ENCODE data around the gene NACAD.

The NACAD gene

DNA sequence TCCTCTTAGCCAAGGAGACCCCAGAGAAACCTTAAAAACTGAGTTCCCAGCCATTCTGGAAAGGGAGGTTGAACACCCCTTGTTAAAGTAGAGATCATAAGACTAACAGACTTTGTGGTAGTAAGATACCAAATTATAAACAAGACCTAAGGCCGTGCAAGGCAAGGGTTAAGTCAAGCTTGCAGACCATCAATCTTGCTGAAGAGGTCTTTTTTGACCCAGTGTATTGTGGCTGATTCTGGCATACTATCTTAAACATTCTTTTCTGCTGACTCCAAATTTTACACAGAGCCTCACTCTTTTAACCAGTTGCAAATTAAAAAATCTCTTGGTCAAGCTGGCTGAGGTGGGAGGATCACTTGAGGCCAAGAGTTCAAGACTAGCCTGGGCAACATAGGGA, 23.9 kb upstream of the NACAD start:
- DNase-seq, result no peak

DNA sequence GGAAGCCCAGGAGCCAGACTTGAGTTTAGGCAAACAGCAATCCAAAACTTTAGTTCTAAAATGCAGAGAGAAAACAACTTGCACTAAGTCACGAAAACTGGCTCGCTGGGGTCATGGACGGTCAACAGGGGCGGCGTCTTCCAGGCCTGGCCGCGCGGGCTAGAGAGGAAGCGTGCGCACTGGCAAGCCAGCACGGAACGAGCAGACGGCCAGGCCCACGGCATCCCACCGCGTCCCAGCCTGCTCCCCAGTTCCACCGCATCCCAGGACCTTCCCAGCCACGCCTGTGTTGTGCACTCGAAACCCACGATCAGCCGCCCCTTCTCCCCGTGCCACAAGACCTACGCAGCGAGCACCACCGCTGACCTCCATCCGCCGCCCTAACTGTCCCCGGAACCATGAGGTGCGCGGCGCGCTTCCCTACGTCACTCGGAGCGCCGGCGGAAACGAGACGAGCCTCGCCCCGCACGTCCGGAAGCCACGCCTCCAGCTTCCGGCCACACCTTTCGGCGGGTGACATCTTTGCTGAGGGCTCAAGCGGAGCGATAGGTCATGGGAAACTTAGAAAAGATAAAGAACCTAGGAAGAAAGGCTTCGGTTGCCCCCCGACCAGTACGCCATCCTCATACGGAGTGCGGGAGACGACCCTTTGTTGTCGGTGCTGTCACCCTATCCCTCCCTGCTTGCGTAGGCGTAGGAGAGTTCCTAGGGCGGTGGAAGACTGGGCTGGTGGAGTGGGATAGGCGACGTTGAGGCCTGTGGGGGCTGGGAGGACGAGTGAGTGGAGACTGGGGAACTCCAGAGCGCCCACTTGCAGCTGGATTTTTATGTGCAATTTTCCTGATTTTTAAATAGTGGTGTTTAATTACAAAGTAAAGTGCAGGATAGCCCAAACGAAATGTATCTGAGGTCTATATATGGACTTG, 22.8 kb upstream of the NACAD start, which contains the start of gene TBRG4:
TSS of gene TBRG4 (minus strand) at position 400 of the 926 bp plus-strand sequence. CDS start 2,460 bp downstream, outside the sequence.
- DNase-seq, result peak; percentile 89

DNA sequence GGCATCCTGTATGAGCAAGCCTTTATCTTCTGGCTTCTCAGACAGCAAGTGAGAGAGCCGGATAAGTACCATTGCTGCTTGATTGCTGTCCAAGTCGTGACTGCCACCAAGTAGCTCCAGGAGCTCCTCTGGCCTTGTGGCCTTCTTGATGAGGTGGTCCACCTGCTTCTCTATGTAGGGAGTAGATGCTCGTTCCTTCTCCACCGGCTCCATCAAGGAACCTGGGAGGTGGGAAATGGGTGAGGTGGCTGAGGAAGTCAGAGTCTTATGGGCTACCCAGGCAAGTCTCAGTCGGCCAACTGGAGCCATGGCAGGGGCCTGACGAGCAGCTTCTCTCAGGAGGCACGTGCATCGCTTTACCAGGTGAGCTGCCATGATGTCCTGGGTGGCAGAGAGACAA, 20.1 kb upstream of the NACAD start:
- DNase-seq, result no peak

DNA sequence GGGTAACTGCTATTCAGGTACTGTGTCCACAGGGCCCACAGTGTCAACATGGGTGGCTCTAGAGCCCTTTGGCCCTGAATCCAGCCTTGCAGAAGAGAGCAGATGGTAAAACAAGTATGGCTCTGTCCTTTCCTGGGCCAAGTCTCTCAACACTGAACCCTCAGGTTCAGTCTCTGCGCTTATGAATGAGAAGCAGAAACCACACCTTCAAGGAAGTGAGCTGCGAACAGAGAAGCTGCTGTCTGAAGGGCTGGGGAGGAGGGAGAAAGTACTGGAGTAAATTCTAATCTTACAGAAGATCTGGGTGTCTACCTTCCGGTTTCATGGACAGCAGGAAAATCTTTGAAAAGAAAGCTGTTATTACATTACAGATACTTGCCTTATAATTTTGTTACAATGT, 18.6 kb upstream of the NACAD start:
- no peak for DNase-seq

DNA sequence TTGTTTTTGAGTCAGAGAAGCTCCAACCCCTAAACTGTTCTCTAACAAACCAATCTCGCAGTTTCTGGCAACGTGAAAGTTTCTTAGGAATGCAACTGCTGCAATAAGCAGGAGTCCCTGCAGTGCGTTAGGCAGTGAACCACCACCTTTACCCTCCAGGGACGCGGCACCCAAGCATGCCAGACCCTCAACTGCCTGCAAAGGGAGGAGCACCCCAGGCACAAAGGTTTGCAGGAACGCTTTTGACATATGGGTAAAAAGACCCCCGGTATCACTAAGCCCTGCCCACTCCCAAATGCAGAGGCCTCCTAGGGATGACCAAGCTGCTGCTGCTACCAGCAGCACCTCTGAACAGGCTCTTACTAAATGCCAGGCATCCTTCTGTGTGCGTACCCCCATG, 18.1 kb upstream of the NACAD start:
- no peak for DNase-seq

DNA sequence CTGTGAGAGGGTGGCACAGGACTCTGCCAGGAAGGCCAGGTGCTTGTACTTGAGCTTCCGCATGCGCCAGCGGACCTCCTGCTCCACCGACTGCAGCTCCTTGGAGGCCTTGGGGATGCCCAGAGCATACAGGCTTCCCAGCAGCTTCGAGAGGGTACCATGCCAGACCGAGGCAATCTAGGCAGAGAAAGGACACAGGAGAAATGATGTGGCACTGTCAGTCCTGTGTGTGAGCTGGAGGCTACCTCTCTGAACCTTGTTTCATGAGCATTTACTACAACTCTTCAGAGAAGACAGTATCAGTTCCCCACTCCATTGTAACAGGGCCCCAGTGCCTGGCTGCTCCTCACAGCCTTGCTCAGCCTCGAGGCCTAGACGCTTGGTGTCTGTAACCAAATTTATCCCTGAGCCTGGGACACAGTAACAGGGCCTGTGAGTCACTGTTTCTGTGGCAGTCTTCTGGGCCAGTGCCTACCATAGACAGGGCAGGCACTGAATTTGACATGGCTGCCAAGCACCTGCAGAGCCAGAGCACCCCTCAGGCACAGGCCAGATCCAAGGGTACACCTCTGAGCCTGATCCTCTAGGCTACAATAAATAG, 16.9 kb upstream of the NACAD start:
- DNase-seq, result no peak

DNA sequence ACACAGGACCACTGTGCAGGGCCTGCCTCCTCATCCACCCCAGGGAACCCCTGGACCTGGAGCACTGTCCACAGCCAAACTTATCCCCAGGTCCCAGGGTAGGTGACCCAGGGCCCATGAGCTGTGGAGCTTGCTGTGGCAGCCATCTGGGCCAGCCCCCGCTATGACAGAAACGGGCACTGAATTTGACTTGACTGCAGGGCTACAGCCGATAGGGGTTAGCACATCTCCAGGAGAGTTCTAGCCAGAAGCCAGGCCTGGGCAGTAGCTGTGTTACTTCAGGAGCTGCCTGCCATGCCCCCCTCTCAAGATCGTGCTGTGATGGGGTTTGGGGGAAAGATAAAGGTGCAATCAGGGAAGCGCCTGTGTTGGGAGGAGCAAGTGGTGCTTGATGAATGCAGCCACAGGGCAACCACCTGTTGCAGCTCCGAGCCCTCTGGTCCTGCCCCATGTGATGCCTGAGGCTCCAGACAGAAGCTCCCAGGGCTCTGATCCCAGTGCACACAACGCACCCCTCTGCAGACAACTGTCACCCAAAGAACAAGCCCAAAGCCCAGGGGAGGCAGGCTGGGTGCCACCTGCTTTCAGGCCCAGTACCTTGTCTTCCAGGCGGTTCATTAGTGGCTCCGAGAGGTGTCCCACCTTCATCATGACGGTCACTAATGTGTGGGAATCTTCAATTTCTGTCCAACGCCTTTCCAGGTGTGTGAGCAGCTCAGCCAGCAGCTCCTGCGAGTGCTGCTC, 16.2 kb upstream of the NACAD start:
- no peak for DNase-seq

DNA sequence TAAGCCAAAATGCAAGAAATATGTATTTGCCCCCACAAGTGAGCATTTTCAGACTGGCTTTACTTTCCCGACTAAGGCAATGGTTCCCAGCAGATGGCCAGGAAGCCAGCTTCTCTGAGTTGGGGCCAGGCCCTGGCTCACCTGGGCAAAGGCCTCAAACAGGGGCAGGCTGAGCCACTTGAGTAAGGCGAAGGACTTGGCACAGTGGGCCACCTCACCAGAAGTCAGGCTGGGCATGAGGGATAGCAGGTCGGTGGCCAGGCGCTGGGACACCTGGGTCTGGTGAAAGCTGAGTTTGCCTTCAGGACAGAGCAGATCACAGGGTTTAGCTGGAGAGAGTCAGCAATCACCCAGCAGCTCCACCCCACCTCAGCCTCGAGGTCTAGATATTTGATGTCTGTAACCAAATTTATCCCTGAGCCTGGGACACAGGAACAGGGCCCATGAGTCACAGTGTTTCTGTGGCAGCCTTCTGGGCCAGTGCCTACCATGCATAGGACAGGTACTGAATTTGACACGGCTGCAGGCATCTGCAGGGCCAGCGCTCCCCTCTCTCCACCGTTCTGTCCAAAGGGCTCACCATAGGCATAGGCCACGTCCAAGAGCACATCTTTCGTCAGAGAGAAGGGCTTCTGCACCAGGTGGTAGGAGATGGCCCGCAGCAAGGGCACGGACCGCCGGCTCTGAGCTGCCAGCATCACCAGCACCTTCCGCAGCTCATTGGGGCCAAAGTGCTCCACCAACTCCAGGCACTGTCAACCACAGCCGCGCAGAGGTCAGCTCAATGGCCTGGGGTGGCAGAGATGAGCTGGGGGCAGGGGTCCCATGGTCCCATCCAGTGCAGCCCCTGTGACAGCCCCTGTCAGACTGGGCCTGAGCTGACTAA, 15.4 kb upstream of the NACAD start:
- no peak for DNase-seq

DNA sequence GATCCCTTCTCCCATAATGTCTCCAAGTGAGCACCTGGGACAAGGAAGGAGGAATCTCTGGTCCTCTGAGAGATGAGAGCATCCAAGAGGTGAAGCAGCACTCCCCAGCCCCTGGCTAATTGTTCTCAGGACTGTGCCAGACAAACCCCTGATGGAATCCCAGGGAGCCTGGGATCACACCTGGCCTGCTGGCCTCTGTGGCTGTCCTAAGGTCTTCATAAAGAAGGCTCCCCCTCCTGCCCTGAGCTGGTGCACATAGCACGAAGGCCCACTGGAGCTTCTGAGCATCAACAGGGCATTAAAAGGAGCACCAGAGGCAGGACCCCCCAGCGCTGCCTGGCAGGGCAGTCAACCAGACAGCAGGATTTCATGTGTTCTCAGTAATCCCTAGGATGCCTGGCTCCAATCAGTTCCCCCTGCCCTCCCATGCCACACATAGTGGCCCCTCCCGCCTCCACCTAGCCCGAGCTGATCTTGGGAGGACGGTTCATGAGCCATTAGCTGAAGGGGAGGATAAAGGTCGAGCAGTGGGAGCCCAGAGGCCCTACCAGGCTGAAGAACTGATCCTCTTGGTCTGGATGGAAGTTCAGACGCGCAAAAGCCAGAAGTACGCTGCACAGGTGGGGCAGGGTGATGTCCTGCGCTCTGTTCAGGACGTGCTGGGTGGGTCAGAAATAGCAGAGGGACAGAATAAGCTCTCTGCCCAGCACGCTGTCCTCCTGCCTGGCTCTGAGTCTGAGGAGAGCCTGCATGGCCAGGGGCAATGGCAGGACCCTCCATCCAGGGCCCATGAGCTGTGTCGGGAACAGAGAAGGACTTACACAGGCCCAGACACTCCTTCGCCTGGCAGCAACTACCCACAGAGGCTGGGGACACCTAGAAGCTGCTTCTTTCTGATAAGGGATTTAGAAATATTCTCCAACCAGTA, 14.3 kb upstream of the NACAD start:
- no peak for DNase-seq

DNA sequence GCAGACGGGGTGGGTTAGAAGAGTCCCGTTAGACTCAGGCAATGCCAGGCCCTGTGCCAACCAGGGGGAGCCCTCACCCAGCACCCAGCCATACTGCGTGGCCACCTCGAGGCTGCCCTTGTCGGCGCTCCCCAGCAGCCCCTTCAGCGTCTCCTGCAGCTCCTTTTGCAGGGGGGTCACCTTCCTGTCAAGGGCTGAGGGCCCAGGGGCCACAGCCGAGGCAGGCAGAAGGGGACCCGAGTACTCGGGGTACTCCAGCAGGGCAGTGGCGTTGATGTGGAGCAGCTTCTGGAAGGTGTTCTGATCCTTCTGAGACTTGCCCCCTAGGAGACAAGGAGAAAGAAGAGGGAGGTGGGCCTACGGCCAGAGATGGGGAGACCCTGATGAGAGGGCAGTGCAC, 13.0 kb upstream of the NACAD start:
- no peak for DNase-seq

DNA sequence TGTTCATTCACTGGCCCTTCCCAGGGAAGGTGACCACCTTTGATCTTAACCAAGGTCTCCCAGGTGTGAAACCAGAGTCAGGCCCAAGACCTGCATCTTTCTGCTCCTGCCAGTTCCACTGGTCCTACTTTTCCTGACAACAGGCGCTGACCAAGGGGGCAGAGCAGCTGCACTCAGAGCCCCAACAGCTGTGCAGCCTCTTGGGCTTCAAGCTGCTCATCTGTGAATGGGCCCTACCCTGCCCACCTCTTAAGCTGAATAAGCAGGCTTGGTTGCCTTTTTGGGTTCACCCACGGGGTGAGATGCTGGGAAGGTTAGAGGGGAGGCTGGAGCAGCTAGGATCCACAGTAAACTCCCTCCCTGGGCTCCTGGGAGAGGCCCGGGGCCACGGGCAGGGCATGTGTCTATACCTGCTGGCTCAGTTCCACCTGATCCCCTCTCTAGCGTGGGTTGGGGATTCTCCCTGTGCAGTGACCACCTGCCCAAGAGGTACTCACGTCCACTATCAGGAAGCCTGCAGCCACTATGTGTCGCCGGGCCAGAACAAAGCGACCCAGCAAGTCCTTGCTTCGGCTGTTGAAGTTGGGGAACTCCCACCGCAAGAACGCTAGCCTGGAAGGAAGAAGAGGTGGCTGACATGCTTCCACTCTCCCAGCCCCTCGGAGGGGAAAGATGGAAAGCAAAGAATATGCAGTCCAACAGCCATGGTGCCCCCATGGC, 12.2 kb upstream of the NACAD start:
- no peak for DNase-seq

DNA sequence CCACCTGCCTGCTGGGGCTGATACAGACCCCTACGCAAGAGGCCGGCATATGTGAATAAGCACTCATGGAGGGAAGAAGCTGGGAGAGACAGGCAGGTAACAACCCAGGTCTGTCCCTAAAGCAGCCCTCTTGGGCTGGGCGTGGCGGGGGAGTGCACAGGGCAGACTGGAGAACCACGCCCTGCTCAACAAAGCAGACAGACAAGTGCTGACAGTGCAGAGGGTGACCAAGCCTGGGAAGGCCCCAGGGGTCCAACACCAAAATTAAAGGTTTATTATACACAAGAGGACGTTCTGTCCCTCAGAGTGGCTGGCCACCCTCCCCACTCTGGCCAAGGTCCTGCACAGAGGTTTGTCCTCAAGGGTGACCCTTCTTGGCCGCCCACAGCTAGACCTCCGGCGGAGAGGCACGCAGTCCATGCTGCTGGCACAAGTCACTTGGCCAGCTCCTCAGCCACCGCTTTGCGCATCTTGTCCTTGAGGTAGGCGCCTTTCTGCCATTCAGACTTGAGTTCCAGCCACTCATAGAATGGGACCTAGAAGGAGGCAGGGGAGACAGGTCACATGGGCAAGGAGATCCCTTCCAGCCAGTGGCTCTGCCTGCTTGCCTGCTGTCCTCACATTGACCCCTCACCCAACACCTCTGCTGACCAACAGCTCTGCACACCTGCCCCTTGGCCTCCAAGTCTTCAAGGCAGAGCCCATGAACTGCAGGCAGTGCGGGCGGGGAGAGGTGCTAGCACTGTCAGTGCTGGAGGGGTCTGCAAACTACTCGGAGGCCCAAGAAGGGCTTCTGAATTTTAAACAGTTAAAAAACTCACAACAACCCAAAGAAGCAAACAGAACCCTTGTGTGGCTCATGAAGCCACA, 11.4 kb upstream of the NACAD start:
- no peak for DNase-seq

DNA sequence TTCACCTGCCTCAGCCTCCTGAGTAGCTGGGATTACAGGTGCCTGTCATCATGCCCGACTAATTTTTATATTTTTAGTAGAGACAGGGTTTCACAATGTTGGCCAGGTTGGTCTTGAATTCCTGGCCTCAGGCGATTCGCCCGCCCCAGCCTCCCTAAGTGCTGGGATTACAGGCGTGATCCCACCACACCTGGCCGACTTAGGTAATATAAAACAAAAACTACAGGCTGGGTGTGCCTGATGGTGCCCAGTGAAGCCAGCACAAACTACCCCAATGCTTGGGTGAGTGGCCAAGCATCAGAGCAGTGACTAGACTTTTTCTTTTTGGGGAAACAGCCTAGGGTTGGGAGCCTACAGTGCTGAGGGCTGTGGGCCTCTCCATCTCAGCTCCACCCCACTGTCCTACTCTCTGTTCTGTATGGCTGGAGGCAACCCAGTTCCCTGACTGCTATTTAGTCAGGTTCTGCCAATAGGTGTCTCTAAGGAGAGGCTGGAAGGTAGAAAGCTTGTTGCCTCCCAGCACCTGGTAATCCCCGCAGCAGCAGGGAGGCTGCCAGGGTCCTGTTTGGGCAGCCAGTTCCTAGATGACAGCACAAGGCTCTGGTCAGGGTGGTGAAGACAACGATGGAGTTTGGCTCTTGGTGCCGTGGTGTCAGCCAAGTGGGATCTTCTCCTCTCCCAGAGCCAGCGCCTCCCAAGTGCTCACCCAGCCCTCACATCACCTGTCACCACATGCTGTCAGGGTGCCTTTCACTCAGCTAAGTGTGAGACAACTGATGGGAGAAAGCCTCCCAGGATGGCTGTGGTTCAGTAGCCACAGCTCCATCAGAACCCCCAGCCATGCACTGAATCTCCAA, 10.4 kb upstream of the NACAD start:
- no peak for DNase-seq

DNA sequence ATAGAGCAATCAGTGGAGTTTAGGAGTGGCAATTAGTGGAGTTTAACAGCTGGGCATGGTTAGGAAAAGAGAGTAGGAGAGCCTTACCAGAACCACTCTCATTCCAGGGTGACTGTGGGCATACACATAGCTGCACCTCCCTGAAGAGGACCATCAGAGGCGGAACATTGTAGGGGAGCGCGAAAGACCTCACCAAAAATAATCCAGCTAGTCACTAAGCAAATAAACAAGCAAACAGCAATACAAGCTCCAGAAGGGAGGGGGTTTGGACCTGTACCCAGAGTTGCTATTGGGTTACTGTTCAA, 4.1 kb upstream of the NACAD start:
- no peak for DNase-seq

DNA sequence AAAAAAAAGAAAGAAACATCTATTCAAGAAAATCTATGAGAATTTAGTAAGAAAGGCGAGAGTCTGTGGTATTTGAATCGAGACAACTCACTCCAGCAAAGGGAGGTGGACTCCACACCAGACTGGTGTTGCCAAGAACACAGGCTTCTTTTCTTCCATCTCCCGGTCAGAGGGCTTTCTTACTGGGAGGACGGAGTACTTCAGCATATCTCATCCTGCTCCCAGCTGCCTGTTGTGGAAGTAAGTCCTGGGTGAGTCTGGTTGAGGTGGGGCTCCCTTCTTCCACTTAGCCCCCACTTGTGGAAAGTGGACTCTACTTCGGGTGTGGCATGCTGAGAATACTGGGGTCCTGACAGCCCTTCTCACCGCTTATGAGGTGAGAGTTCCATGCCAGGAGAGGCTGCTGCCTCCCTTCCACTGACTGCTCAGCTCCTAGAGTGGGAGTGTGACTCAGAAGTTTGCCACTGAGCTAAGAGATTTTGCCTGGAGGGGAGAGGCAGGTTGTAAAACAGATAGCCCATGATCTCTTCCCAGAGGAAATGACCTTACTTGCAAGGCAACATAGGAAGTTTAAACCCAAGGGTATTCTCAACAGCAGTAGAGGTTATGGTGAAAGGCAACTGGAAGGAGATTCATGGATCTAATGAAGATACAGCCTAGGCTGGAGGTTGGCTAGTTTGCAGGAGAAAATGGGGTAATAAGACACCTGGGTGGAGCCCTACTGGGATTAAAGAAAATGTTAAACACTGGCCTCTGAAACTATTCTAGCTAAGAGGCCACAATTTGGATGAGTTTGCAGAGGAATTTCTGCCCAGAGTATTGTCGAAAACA, 3.5 kb upstream of the NACAD start:
- DNase-seq, result no peak

DNA sequence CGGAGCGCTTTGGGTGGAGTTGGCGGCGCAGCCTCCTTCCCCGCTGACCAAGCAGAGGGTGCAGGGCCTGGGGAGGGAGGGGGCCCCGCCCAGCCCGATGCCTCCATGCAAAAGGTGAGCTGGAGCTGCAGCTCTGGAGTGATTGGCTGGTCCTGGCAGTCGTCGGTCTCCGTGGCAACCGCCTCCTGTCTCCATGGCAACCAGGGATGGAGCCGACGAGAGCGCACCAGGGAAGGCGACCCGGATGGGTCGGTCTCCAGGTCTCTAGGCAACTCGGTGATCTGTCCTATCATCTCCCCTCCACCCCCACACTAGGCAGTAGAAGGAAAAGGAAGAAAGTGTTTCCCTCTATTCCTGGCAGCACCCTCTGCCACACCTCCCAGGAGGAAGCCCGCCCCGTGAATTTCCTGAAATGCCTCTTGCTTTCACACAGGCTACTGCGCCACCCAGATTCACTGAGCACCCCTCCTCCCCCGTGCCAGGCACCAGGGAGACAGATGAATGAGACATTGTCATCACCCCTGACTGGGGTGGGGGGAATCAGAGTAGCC, 647 bp upstream of the NACAD start:
- no peak for DNase-seq

DNA sequence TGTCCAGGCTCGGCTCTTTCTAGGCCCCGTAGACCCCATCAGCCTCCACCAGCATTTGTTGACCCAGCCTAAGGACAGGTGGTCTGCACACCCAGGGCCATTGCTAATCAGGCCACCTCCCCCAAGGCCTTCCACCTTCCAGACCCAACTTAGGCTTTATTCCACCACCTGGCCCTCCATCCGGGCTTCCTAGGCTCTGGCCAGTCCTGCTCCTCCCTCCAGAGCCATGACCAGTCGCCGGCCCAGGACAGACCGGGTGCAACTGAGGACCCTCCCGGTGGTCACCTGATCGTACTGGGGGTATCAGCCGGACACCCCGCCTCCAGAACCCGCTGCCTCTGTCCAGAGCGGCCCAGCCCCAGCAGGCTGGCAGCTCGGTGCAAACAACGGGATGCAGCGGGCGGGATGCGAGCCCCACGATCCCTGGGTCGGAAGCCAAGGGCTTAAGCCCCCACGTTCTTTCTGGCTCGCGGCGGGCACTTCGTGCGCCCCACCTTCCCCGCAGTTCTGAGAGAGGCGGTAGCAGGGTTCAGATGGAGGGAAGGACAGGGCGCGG, 545 bp downstream of the NACAD start:
- DNase-seq, result no peak

All from GF-D8 (cell line).